HG02588 (cell line): Measurements from ENCODE around the gene IQCC.
"Not testable (repeated sequence)": the region's sequence is repeated elsewhere in the genome, so short reads cannot be mapped to it uniquely, and the experiment has no call there.

ENCODE experiments used
- ATAC-seq: cut with Tn5 transposase; IDR thresholded peaks from one replicate; pipeline ENCODE4 v1.9.1; 2021; ENCODE audit warnings: mild to moderate bottlenecking, moderate library complexity; ENCODE audit not compliant: unreplicated experiment

The IQCC gene

GRCh38 chr1:32205401-32206370 is at the start of gene IQCC:
IQCC (plus strand) TSS chr1:32205671; CDS start chr1:32205682, 11 bp downstream.
- ATAC-seq = peak; percentile 52

- no peak for ATAC-seq
Measured at GRCh38 chr1:32159189-32159588, 46.3 kb upstream of the IQCC start.

GRCh38 chr1:32163405-32163804 is 42.1 kb upstream of the IQCC start:
- ATAC-seq = no peak

GRCh38 chr1:32165633-32166032 is 39.8 kb upstream of the IQCC start:
- ATAC-seq = not testable (repeated sequence)

- ATAC-seq = no peak
Measured at GRCh38 chr1:32170991-32171390, 34.5 kb upstream of the IQCC start.

GRCh38 chr1:32172621-32173245 is 32.7 kb upstream of the IQCC start:
- no peak for ATAC-seq

- ATAC-seq = no peak
Measured at GRCh38 chr1:32178380-32179192, 26.9 kb upstream of the IQCC start.

GRCh38 chr1:32179193-32179442 is 26.4 kb upstream of the IQCC start:
- ATAC-seq = no peak

GRCh38 chr1:32179443-32180185 is 25.9 kb upstream of the IQCC start, which contains the start of gene TXLNA:
TXLNA (plus strand) TSS chr1:32179675; CDS start chr1:32180346, 671 bp downstream.
- ATAC-seq = peak; percentile 83

GRCh38 chr1:32180186-32181060 is 25.0 kb upstream of the IQCC start:
- peak; percentile 17 for ATAC-seq

- no peak for ATAC-seq
Measured at GRCh38 chr1:32181065-32181464, 24.4 kb upstream of the IQCC start.

- ATAC-seq = no peak
Measured at GRCh38 chr1:32181563-32181962, 23.9 kb upstream of the IQCC start.

GRCh38 chr1:32182060-32182459 is 23.4 kb upstream of the IQCC start:
- no peak for ATAC-seq

GRCh38 chr1:32184650-32185049 is 20.8 kb upstream of the IQCC start:
- ATAC-seq = no peak

GRCh38 chr1:32186077-32186476 is 19.4 kb upstream of the IQCC start:
- no peak for ATAC-seq

- no peak for ATAC-seq
Measured at GRCh38 chr1:32186491-32186890, 19.0 kb upstream of the IQCC start.

- no peak for ATAC-seq
Measured at GRCh38 chr1:32187850-32188249, 17.6 kb upstream of the IQCC start.

GRCh38 chr1:32192220-32192948 is 13.1 kb upstream of the IQCC start:
- no peak for ATAC-seq

GRCh38 chr1:32194984-32195383 is 10.5 kb upstream of the IQCC start:
- no peak for ATAC-seq
